PC-9 (cell line): ENCODE data around the gene HNRNPH3.

Experiments used
- EZH2 ChIP-seq: fragments of 200-600 bp; sonication (generic); IDR thresholded peaks from 2 replicates; pipeline ENCODE4 v1.8.0; 2017; ENCODE audit warnings: antibody characterized with exemption, low read depth
- TF ChIP-seq, protein P1 (sequence below): fragments of 200-600 bp; sonication (generic); conservative IDR thresholded peaks from 2 replicates; pipeline ENCODE4 v1.6.1; 2017; ENCODE audit warnings: mixed run types, antibody characterized with exemption, mild to moderate bottlenecking, moderate library complexity

DNA sequence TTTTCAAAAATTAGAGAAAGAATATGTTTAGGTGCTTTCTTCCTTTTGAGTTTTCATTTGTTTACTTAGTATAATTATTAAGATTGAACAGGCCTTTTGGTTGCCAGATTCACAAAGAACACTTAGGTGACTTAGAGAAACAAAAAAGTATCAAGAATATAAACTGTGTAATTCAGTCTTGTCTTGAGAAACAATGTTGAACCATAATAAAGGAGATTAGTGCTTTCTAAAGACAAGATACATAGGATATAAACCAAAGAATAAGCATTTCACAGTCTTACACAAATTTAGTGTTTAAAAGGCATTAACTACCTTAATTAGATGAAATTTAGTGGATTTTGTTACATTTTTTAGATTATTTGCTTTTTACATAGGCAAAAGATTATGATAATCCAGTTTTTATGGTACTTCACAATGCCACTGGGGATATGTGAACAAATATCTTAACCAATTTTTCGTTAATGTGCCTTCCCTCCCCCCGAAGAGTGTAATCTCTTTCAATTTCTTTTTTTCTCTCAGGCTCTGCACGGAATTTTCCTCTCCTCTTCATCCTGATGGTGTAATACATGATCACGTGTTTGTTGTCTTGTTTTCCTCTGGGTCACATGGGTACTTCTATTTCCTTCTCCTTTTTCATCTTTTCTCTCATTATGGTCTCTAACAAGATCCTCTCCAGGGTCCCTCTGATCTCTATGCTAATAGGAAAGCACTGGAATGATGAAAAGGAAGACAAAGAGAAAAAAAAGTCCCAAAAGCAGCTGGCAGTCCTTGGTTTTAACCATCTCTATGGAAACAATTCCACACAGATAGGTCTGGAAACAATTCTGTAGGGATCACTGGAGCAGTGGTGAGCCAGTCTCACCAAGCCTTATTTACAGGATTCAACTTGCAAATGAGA, 3.7 kb upstream of the HNRNPH3 start:
- TF ChIP-seq, protein P1, sequence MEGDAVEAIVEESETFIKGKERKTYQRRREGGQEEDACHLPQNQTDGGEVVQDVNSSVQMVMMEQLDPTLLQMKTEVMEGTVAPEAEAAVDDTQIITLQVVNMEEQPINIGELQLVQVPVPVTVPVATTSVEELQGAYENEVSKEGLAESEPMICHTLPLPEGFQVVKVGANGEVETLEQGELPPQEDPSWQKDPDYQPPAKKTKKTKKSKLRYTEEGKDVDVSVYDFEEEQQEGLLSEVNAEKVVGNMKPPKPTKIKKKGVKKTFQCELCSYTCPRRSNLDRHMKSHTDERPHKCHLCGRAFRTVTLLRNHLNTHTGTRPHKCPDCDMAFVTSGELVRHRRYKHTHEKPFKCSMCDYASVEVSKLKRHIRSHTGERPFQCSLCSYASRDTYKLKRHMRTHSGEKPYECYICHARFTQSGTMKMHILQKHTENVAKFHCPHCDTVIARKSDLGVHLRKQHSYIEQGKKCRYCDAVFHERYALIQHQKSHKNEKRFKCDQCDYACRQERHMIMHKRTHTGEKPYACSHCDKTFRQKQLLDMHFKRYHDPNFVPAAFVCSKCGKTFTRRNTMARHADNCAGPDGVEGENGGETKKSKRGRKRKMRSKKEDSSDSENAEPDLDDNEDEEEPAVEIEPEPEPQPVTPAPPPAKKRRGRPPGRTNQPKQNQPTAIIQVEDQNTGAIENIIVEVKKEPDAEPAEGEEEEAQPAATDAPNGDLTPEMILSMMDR, result no peak
- TF ChIP-seq EZH2, result no peak
